Activated T-cell treated with anti-CD3 and anti-CD28 coated beads, Interleukin-2, amount 50 U/mL, for 48 hours (primary cell): Measurements from ENCODE around the gene NRBF2.

Source experiments
- DNase-seq, 2 experiments: peaks; one replicate each; pipeline ENCODE4 v3.0.0-alpha.2; 2020

The NRBF2 gene

DNA sequence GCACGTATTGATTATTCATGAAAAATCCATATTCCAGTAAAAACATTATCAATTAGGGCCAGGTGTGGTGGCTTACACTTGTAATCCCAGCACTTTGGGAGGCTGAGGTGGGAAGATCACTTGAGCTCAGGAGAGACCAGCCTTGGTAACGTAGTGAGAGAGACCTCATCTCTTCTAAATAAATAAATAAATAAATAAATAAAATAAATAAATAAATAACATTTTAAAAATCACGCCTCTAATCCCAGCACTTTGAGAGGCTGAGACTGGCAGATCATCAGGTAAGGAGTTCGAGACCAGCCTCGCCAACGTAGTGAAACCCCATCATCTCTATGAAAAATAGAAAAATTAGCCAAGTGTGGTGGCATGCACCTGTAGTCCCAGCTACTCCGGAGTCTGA is 32.1 kb downstream of the NRBF2 start:
- no peak for DNase-seq

DNA sequence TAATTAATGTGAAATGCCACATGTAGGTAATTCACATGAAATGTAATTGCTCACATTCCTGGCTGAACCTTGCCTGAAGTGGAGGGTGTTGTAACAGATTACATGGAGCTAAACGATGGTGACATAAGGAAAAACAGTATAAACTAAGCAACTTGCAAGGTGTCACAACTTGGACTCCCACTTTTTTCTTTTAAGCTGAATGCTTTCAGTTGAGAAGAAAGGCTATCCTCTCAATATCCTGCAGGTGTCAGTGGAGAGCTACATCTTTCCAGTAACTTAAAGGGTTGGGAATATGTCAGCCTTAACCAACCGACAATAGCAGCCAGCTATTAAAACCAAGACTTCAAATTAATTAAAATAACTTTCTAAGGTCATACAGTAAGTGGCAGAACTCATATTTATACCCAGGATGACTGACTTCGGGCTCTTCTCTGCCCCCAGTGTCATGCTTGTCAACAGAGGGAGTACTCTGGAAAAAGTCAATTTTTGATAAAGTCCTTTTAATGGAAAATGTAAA is 33.7 kb downstream of the NRBF2 start:
- DNase-seq, result no peak

DNA sequence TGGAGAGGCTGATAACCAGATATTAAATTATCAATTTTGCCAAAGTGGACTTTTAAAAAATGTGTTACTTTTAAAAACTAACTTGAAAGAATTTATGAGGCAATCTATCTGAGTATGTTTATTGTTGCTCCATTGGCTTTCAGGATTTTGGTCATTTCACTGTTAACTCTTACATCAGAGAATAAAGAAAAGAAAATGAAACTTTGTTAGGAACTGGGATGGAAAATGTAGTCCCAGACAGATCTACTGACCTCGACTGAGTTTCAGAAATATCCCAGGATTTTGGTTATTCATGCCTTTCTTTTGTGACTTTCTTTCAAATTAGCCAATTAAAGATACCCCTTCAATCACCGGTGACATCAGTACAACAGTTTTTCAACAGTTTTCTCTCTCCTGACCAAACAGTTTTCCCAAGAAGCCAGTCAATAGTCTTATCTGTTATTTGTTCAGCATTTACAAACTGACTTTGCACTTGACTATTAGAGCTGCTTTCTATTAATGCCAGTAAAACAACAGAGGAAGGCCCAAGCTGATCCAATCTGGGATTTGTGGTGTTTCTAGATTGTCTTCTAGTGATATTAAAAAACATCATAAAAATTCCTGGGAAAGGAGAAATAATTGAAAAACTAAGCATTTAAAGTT is 35.8 kb downstream of the NRBF2 start:
- no peak for DNase-seq

DNA sequence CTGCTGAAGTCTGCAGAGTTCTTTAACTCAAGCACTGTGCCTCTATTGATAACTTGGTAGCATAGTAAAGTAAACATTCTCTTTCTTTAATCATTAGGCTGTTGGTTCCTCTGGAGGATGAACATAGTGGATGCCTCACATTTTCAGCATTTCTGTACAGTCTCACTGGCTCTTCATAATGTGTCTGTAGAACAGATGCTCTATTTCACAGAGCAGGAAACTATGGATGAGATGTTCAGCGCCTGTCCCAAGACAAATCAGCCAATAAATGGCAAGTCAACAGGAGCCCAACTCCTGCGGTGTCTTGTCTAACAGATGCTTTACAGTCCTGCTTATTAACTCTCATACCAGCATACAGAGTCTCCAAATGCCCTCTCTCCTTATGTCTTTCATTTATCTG is 36.5 kb downstream of the NRBF2 start:
- no peak for DNase-seq

DNA sequence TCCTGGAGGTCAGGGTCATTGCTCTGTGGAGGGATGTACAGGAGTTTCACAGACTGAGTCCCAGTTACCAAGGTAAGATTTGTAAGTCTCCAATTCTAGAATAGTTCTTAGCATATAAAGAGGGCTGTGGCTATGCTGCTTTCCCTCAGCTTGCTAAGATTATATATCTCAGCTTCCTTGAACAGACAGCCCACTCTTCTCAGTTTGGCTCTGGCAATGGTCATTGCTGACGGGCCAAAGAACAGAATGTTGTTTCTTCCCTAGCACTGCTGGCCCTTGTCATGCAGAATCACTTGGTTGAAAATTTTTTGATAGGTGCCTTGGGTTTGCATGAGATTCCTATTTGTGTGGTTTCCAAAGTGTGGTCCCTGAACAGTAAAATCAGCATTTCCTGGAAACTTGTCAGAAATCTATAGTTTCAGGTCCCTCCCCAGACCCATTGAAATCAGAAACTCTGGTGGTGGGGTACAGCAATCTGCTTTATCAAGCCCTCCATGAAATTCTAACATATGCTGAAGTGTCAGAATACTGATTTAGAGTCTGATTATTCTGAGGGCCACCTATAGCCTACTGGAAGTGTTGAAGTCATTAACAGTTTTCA is 38.2 kb downstream of the NRBF2 start:
- no peak for DNase-seq

DNA sequence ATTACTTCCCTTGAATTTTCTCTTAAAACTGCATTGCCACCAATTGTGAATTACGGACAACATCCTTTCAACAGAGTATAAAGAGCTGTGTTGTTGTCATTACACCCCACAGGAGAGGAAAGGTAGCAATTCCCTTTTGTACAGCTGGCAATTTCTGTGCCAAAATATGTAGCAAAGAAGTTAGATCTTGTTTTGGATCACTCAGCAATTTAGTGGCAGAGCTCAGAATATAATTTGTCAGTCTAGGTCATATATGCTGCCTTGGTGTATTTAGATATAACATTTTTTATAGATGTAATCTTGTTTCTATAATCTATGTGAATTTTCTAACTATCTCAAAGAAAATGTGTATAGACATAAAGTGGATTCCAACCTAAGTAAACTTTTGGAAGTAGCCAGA is 38.8 kb downstream of the NRBF2 start:
- DNase-seq, result no peak

DNA sequence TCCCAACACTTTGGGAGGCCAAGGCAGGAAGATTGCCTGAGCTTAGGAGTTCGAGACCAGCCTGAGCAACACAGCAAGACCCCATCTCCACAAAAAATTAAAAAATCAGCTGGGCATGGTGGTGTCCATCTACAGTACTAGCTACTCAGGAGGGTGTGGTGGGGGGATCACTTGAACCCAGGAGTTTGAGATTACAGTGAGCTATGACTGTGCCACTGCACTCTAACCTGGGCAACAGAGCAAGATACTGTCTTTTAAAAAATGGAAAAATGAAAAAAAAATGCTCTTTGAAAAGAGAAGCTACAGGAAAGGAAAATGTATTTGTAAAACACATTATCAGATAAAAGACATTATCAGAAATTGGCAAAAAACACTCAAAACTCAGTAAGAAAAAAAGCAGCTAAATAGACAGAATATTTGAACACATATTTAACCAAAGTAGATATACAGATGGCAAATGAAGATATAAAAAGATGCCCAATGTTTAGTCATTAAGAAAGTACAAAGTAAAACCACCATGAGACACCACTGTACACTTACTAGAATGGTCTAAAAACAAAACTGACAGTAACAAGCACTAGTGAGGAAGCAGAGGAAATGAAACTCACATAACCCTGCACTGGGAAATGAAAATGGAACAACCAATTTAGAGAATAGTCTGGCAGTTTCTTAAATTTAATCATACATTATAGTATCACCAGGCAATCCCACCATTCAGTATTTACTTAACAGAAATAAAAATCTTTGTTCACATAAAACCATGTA is 40.5 kb downstream of the NRBF2 start:
- DNase-seq, result no peak

DNA sequence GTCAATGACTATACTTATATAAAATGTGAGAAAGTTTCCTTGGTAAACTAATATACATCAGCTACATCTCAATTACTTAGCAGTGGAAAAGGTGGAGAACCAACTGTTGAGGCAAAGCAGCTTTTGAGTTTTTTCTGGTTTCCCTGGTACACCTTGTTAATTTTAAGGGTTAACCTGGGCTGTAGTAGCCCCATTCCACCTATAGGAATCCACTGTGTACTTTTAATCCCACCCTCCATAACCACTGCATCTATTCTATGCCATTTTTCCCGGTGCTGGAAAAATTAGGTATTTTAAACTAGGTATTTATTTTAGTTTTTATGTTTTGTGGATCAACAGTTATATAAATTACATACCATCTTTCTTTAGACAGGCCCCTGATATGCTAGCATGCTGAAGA is 42.4 kb downstream of the NRBF2 start:
- DNase-seq, result no peak

DNA sequence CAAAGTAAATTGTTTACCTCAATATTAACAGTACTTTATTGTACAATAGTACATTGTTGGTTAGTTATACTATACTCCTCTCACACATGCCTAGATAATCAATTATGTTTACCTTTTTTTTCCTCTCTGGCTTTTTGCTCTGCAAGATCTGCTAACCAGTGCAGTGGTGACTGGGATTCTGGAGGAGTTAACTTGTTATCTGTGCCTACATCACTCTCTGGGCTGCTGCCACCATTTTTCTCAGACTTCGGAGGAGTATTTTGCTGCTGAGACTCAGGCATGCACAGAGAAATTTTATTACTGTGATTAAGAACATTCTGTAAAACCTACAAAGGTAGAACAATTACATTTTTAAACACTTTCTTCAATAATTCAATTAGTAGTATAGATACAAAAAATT is 59.7 kb downstream of the NRBF2 start:
- DNase-seq, result no peak

DNA sequence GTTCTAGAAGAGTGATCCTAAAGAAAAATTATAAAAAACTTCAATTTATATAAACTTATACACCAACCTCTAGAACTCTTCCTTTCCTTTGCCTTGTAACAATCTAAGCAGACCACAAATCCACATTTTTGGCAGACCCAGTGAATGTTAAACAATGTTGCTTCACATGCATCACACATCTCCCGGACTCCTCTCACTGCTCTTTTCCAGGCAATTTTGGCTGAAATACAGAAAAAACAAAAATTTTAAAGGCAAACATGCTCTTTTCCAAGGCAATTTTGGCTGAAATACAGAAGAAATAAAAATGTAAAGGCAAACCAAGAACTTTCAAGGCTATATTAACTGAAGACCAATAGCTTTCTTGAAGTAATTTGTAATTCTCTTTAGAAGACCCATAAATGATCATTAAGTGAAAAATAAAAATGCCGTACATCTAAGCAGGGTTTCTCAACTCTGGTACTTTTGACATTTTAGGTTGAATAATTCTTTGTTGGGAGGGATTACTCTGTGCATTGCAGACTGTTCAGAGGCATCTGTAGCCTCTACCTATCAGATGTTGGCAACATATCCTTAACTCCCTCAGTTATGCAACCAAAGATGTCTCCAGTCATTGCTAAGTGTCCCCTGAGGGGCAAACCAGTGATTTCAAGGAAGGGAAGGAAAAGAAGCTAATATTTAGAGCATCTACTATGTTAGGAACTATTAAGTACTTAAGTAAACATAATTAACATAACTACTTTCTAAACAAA is 64.4 kb downstream of the NRBF2 start:
- DNase-seq, result no peak

DNA sequence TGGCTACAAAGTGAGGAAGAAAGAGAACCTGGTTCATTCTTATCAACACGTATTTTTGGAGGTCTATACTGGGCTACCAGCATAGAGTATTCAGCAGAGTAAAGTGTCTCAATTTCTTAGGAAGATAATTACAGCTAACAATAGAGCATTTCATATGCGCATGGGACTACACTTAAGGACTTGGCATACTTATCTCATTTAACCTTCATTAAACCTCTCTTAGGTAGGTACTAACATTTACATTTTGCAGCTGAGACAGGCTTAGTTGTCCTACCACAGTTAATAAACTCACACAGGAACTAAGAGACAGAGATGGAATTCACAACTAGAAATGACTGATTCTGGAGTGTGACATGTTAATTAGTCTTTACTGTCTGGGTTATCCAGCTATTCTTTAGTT is 66.6 kb downstream of the NRBF2 start:
- DNase-seq, result no peak

DNA sequence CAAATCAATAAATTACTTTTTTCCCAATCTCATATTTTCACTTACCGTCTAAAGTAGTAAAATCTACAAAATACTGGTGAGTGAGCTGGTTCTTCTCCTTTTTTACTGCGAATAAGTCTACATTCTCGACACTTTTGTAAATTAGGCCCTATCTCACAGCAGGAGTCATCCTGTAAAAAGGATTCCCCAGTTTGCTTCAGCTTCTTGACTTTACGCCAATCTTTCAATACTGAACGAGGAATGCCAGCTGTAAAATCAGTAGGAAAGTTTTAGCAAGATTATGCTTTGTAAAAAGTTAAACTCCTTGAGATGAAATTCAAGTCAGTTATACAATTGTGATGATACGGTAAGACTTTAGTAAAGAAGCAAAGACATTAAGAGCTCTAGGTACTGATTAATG is 67.3 kb downstream of the NRBF2 start:
- no peak for DNase-seq

DNA sequence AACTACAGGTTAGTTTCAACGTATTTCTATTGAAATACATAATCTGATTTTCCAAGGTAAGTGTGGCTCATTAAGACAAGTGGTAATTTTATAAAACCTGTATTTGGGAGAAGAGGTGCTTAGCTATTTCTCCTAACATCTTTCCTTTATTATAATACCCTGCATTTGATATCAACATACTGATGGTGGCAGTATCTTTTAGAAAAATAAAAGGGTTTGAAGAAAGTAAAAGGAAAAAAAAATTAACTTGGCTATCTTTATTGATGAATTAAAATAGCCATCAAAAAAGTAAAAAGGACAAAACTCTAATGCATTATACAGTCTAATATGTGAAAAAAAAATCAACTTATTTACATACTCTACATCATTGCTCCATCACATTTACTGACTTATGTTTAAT is 68.0 kb downstream of the NRBF2 start:
- no peak for DNase-seq
